SK-N-SH (cell line): ENCODE results near the gene MTHFD1L. TPM values are rescaled to one million over a fixed set of nuclear protein-coding genes. Genes with fewer than 3 reads are reported as not detected.
A peak's percentile ranks its signal among the peaks of the same experiment; 100 is the strongest.

Experiments used
- CTCF ChIA-PET: fragments of 300-600, 350-600 bp; formaldehyde crosslinking; extraction: SDS; loops from one replicate; lab custom pipeline; 2021; lab: Yijun Ruan, JAX
- POLR2A ChIA-PET: fragments of 350-600 bp; sonication (Branson Sonifier 250); formaldehyde crosslinking; extraction: SDS; loops from one replicate; lab custom pipeline; 2020; ENCODE audit warnings: antibody characterized with exemption, inconsistent platforms; lab: Yijun Ruan, JAX
- DNase-seq: peaks from one replicate; pipeline ENCODE4 v3.0.0; 2012
- H2AFZ ChIP-seq: fragments of 200-600 bp; sonication (generic); 2 replicates; pipeline ENCODE4 v1.8.1; 2016; ENCODE audit warnings: antibody characterized with exemption, mild to moderate bottlenecking, low read depth
- H3F3A ChIP-seq: fragments of 200-600 bp; sonication (generic); replicated peaks from 2 replicates; pipeline ENCODE3; 2016; ENCODE audit warnings: antibody characterized with exemption, mild to moderate bottlenecking; ENCODE audit not compliant: insufficient read depth
- H3K27ac ChIP-seq, 2 experiments: fragments of 200-500 bp in 1 of 2; fragments of 200-600 bp in 1 of 2; sonication (Bioruptor generic) in 1 of 2; sonication (generic), shearing (Covaris generic) in 1 of 2; 2 replicates each; pipeline versions ENCODE4 v1.5.1 to v1.6.1; 2014 to 2016; ENCODE audit warnings: low read depth in 2 of 2, inconsistent platforms in 1 of 2, low read length in 1 of 2, mild to moderate bottlenecking in 1 of 2, mixed read lengths in 1 of 2
- H3K27me3 ChIP-seq: fragments of 200-600 bp; sonication (generic), shearing (Covaris generic); 2 replicates; pipeline ENCODE4 v1.6.1; 2016; ENCODE audit warnings: mixed run types; ENCODE audit not compliant: insufficient read depth
- H3K36me3 ChIP-seq, 2 experiments: fragments of 200-500 bp in 1 of 2; fragments of 200-600 bp in 1 of 2; sonication (Bioruptor generic) in 1 of 2; sonication (generic) in 1 of 2; replicated peaks in 1 of 2; 2 replicates each; pipeline versions ENCODE3 to v1.5.1; 2014 to 2016; ENCODE audit warnings: low read length in 1 of 2, mild to moderate bottlenecking in 1 of 2; ENCODE audit not compliant: insufficient read depth in 2 of 2, control insufficient read depth in 1 of 2
- H3K4me1 ChIP-seq, 2 experiments: fragments of 200-500 bp in 1 of 2; fragments of 200-600 bp in 1 of 2; sonication (Bioruptor generic) in 1 of 2; sonication (generic), shearing (Covaris generic) in 1 of 2; 2 replicates each; pipeline versions ENCODE4 v1.5.1 to v1.6.1; 2014 to 2016; ENCODE audit warnings: low read depth in 1 of 2, low read length in 1 of 2, mixed run types in 1 of 2; ENCODE audit not compliant: insufficient read depth in 2 of 2, control insufficient read depth in 1 of 2
- H3K4me2 ChIP-seq: fragments of 200-600 bp; sonication (generic), shearing (Covaris generic); 2 replicates; pipeline ENCODE4 v1.6.1; 2017; ENCODE audit warnings: mixed run types
- H3K4me3 ChIP-seq, 2 experiments: fragments of 200-500 bp in 1 of 2; fragments of 200-600 bp in 1 of 2; sonication (Bioruptor generic) in 1 of 2; sonication (generic), shearing (Covaris generic) in 1 of 2; 2 replicates each; pipeline versions ENCODE4 v1.5.1 to v1.8.1; 2014 to 2016; ENCODE audit warnings: low read depth in 2 of 2, inconsistent platforms in 1 of 2, low read length in 1 of 2, mild to moderate bottlenecking in 1 of 2, mixed read lengths in 1 of 2, moderate library complexity in 1 of 2
- H3K79me2 ChIP-seq: fragments of 200-600 bp; sonication (generic); 2 replicates; pipeline ENCODE4 v1.8.1; 2017; ENCODE audit warnings: mild to moderate bottlenecking; ENCODE audit not compliant: insufficient read depth
- H3K9ac ChIP-seq: fragments of 200-600 bp; sonication (generic); 2 replicates; pipeline ENCODE4 v1.6.1; 2017; ENCODE audit warnings: mixed run types
- H3K9me2 ChIP-seq: fragments of 200-600 bp; sonication (generic); 2 replicates; pipeline ENCODE4 v1.6.1; 2017; ENCODE audit warnings: mixed run types
- H3K9me3 ChIP-seq: fragments of 200-600 bp; sonication (generic); 2 replicates; pipeline ENCODE4 v1.6.1; 2017; ENCODE audit warnings: mixed run types, mild to moderate bottlenecking, moderate library complexity
- H4K20me1 ChIP-seq: fragments of 200-600 bp; sonication (generic); 2 replicates; pipeline ENCODE4 v1.6.1; 2017; ENCODE audit warnings: mild to moderate bottlenecking, mixed run types; ENCODE audit not compliant: insufficient read depth
- EP300 ChIP-seq, 2 experiments: IDR thresholded peaks; 2 replicates each; pipeline versions ENCODE4 v1.4.0 to v1.6.1; 2012; ENCODE audit warnings: borderline replicate concordance in 1 of 2, low read depth in 1 of 2, low read length in 1 of 2
- FOXJ3 ChIP-seq: sonication (generic); formaldehyde crosslinking; IDR thresholded peaks from 2 replicates; pipeline ENCODE4 v1.5.1; 2020; ENCODE audit warnings: mild to moderate bottlenecking, missing genetic modification reagents
- GABPA ChIP-seq: IDR thresholded peaks from 2 replicates; pipeline ENCODE4 v1.4.0; 2012; ENCODE audit warnings: low read depth, mild to moderate bottlenecking
- GATA2 ChIP-seq: sonication (generic); formaldehyde crosslinking; IDR thresholded peaks from 2 replicates; pipeline ENCODE4 v1.5.0; 2020; ENCODE audit warnings: mild to moderate bottlenecking, missing genetic modification reagents
- POLR2AphosphoS5 ChIP-seq: IDR thresholded peaks from 2 replicates; pipeline ENCODE4 v1.6.1; 2012; ENCODE audit warnings: low read depth, low read length
- SIN3A ChIP-seq: IDR thresholded peaks from 2 replicates; pipeline ENCODE4 v1.6.1; 2012; ENCODE audit warnings: low read depth, mild to moderate bottlenecking, low read length, moderate library complexity, borderline replicate concordance
- TAF1 ChIP-seq: IDR thresholded peaks from 2 replicates; pipeline ENCODE4 v1.6.1; 2012; ENCODE audit warnings: low read depth, mild to moderate bottlenecking, low read length, moderate library complexity, borderline replicate concordance
- YY1 ChIP-seq: IDR thresholded peaks from 2 replicates; pipeline ENCODE4 v1.4.0; 2012; ENCODE audit warnings: low read depth, mild to moderate bottlenecking
- whole genome bisulfite sequencing: methylation state at CpG from one replicate; pipeline ENCODE4 v1.1.6; 2017; ENCODE audit warnings: low lambda C conversion rate; 5-methylcytosine and 5-hydroxymethylcytosine counted together
- polyA plus RNA-seq, 3 experiments: library from polyadenylated mRNA; depleted of rRNA; stranded (reverse); fragments of >200 nt; gene quantifications; 2 replicates each; pipeline ENCODE4 v1.2.3, GENCODE V29; 2012
- TF ChIP-seq, protein P1 (sequence below): IDR thresholded peaks from 2 replicates; pipeline ENCODE4 v1.6.1; 2012; ENCODE audit warnings: mild to moderate bottlenecking, low read depth, low read length, moderate library complexity
- TF ChIP-seq, protein P2 (sequence below): fragments of 150-350 bp; IDR thresholded peaks from 2 replicates; pipeline ENCODE4 v1.6.1; 2017; ENCODE audit warnings: antibody characterized with exemption, low read length, low read depth, borderline replicate concordance
- TF ChIP-seq, protein P3 (sequence below): IDR thresholded peaks from 2 replicates; pipeline ENCODE4; 2012

MTHFD1L gene
- polyA plus RNA-seq, 1 of the 3 experiments (the other 2 are of a cell fraction) = 37.0 TPM

DNA sequence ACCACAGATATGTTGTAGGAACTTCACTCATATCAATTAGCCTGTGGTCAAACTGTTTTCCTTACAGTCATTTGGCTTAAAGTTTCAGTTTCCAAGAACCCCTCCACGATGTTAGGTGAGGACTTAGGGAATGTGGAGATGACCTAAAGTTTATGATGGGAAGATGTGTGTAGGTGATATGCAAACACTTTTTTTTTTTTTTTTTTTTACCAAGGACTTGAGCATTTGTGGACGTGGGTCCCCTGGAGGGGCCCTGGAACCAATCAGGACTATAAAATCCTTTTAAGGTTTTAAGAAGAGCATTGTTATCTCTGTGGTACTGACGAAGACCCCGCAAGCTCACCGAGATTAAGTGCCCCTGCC is 478 bp upstream of the MTHFD1L start:
- Histone ChIP-seq H3K27ac (peak overlapping the region; percentile 87 to 95), H3K9me2 (no peaks in the 10 kb centered on the region), H3K4me2 (peak overlapping the region; percentile 85), H3K79me2 (peaks cover 40% of the 10 kb centered on the region), H3K4me3 (peak overlapping the region; percentile 64 to 75), H3K9me3 (no peaks in the 10 kb centered on the region), H3K36me3 (peaks cover 0 to 10% of the 10 kb centered on the region in 2 experiments), H3K27me3 (no peaks in the 10 kb centered on the region), H3K9ac (peak overlapping the region; percentile 98), H3K4me1 (peaks cover 0 to 11% of the 10 kb centered on the region in 2 experiments; a peak in 2 of 4 replicates), H4K20me1 (peaks cover 8% of the 10 kb centered on the region), H2AFZ (peak overlapping the region; percentile 89), H3F3A (peaks cover 5% of the 10 kb centered on the region)
- no peak for TF ChIP-seq GATA2
- TF ChIP-seq, protein P1, sequence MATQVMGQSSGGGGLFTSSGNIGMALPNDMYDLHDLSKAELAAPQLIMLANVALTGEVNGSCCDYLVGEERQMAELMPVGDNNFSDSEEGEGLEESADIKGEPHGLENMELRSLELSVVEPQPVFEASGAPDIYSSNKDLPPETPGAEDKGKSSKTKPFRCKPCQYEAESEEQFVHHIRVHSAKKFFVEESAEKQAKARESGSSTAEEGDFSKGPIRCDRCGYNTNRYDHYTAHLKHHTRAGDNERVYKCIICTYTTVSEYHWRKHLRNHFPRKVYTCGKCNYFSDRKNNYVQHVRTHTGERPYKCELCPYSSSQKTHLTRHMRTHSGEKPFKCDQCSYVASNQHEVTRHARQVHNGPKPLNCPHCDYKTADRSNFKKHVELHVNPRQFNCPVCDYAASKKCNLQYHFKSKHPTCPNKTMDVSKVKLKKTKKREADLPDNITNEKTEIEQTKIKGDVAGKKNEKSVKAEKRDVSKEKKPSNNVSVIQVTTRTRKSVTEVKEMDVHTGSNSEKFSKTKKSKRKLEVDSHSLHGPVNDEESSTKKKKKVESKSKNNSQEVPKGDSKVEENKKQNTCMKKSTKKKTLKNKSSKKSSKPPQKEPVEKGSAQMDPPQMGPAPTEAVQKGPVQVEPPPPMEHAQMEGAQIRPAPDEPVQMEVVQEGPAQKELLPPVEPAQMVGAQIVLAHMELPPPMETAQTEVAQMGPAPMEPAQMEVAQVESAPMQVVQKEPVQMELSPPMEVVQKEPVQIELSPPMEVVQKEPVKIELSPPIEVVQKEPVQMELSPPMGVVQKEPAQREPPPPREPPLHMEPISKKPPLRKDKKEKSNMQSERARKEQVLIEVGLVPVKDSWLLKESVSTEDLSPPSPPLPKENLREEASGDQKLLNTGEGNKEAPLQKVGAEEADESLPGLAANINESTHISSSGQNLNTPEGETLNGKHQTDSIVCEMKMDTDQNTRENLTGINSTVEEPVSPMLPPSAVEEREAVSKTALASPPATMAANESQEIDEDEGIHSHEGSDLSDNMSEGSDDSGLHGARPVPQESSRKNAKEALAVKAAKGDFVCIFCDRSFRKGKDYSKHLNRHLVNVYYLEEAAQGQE = no peak
- TF ChIP-seq YY1 = no peak
- TF ChIP-seq, protein P2, sequence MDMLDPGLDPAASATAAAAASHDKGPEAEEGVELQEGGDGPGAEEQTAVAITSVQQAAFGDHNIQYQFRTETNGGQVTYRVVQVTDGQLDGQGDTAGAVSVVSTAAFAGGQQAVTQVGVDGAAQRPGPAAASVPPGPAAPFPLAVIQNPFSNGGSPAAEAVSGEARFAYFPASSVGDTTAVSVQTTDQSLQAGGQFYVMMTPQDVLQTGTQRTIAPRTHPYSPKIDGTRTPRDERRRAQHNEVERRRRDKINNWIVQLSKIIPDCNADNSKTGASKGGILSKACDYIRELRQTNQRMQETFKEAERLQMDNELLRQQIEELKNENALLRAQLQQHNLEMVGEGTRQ = no peak
- no peak for TF ChIP-seq FOXJ3 (CRISPR knock-in tag)
- TF ChIP-seq, protein P3, sequence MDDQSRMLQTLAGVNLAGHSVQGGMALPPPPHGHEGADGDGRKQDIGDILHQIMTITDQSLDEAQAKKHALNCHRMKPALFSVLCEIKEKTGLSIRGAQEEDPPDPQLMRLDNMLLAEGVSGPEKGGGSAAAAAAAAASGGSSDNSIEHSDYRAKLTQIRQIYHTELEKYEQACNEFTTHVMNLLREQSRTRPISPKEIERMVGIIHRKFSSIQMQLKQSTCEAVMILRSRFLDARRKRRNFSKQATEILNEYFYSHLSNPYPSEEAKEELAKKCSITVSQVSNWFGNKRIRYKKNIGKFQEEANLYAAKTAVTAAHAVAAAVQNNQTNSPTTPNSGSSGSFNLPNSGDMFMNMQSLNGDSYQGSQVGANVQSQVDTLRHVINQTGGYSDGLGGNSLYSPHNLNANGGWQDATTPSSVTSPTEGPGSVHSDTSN = no peak
- TF ChIP-seq SIN3A = no peak
- no peak for TF ChIP-seq GABPA
- no peak for TF ChIP-seq TAF1
- no peak for TF ChIP-seq POLR2AphosphoS5
- no peak for TF ChIP-seq EP300 (IDR thresholded peaks at IDR 0.05; ENCODE audit: borderline replicate concordance in 1 of 2, low read depth in 1 of 2, low read length in 1 of 2)
- ChIA-PET POLR2A (interaction anchor here (1.2 kb wide), 1 partner anchor 10 kb away, joined by 4 read pairs; no protein-coding TSS in a partner anchor), CTCF (interaction anchor here (0.6 to 2.4 kb wide), 17 partner anchors 9 to 794 kb away, joined by 3 to 35 read pairs (median 4); no protein-coding TSS in a partner anchor)
- 8% methylated on average over 5 of the region's 5 CpGs for WGBS
- no peak for DNase-seq
